Measurements from ENCODE around the gene PHRF1.

DNA sequence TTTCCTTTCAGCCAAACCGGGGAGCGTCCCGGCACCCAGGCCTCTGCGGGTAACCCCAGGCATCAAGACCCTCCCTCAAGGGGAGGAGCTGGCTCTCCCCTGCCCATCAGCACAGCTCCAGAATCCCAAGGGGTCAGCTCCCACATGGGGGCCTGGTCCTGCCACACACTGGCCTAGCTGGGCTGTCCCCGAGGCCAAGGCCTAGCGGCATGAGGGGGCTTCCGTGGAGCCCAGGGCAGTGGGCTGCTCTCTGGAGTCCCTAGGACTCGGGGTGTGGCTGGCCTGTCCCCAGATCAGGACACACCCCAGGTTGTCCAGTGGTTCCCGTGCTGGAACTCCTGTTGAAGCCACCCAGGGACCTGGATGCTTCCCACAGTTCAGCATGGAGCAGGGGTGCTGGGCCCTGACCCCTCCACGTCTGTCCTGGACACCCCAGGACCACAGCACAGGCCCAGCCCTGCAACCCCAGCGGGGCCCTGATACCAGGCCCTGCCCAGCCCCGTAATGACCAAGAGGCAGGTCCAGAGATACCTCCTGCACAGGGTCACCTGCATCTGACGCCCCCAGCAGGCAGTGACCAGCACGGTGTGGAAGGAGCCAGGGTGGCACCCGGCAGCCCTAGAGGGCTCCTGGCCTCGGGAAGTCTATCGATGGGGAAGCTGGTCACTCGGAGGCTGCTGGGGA is 46.4 kb upstream of the PHRF1 start:
- TF ChIP-seq, protein P1, sequence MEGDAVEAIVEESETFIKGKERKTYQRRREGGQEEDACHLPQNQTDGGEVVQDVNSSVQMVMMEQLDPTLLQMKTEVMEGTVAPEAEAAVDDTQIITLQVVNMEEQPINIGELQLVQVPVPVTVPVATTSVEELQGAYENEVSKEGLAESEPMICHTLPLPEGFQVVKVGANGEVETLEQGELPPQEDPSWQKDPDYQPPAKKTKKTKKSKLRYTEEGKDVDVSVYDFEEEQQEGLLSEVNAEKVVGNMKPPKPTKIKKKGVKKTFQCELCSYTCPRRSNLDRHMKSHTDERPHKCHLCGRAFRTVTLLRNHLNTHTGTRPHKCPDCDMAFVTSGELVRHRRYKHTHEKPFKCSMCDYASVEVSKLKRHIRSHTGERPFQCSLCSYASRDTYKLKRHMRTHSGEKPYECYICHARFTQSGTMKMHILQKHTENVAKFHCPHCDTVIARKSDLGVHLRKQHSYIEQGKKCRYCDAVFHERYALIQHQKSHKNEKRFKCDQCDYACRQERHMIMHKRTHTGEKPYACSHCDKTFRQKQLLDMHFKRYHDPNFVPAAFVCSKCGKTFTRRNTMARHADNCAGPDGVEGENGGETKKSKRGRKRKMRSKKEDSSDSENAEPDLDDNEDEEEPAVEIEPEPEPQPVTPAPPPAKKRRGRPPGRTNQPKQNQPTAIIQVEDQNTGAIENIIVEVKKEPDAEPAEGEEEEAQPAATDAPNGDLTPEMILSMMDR (IDR thresholded peaks at IDR 0.05; ENCODE audit: insufficient read depth, low read depth, low read length) = no peak
- no peak for TF ChIP-seq EZH2 (IDR thresholded peaks at IDR 0.05; ENCODE audit: insufficient read depth, low read length)
